ENCODE measurements around the gene KRTCAP2. TPM values are rescaled to one million over a fixed set of nuclear protein-coding genes. Genes with fewer than 3 reads are reported as not detected.
A peak's percentile ranks its signal among the peaks of the same experiment; 100 is the strongest.
"Not testable (repeated sequence)": the region's sequence is repeated elsewhere in the genome, so short reads cannot be mapped to it uniquely, and the experiment has no call there.

KRTCAP2 gene
- polyA plus RNA-seq, 1 of the 3 experiments (the other 2 are of a cell fraction), result 238 TPM

DNA sequence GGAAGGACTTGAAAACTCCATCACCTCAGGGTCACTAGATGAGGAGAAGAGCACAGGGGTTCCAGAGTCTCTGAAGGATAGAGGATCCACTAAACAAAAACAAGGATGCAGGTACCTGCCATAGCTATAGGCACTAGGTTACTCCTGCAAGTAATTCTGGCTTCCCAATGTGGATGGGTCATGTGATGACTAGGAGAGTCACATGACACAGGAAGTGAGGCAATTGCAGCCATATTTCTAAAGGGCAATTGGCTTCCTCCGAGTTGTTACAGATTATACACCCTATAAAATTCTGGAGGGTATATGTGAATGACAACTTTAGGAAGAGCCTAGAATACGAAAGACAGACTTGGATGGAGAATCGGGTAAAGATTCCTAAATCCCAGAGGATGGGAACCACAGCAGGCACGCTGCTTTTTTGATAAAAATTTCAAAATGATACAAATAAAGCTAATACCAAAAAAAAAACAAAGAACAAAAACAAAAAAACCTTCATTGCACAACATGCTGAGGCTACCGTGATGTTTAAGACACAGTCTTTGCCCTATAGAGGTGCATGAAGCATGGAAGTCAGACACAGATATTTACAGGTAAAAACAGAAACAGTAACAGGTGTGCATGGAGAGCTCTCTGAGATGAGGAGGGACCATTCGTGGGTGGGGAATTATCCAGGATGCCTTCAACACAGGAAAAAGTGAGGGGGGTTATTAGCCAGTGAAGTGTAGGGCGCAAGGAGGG, 45.9 kb upstream of the KRTCAP2 start (continued):
- no peak for TF ChIP-seq REST (IDR thresholded peaks at IDR 0.05; ENCODE audit: low read depth, low read length)
- no peak for TF ChIP-seq CHD2 (IDR thresholded peaks at IDR 0.05; ENCODE audit: low read length, partially characterized antibody)
- TF ChIP-seq MXI1 (IDR thresholded peaks at IDR 0.05; ENCODE audit: low read depth, low read length), result peak; percentile 47; the same call in 1 of the 2 replicates
- TF ChIP-seq ELF1 (IDR thresholded peaks at IDR 0.05), result peak; percentile 87
- no peak for TF ChIP-seq FOSL2 (IDR thresholded peaks at IDR 0.05; ENCODE audit: borderline replicate concordance, low read depth)
- no peak for TF ChIP-seq PBX3 (IDR thresholded peaks at IDR 0.05)

DNA sequence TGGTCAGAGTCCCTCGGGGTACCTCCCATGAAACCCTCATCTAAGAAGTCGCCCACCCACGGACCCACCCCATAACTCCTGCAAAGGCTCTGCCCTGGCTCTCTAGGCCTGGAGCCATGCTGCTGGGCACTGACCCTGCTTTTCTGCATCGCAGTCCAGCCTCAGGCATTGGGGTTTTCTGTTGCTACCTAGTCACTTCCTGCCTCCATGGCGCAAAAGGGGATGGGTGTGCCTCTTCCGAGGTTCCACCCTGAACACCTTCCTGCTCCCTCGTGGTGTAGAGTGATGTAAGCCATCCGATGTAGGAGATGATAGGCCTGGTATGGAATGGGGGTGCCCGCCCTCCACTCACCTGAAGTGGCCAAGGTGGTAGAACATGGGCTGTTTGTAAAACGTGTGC, 41.6 kb upstream of the KRTCAP2 start:
- H4K20me1 ChIP-seq (ENCODE audit: insufficient read depth); POLR2A ChIA-PET; H3F3A ChIP-seq (replicated peaks; ENCODE audit: insufficient read depth); H3K9ac ChIP-seq; H3K79me2 ChIP-seq (ENCODE audit: insufficient read depth); H3K27ac ChIP-seq (ENCODE audit: low read depth in 2 of 2, low read length in 1 of 2); H3K4me2 ChIP-seq; H3K27me3 ChIP-seq (ENCODE audit: insufficient read depth); H2AFZ ChIP-seq (ENCODE audit: low read depth); H3K9me3 ChIP-seq; H3K4me3 ChIP-seq (ENCODE audit: low read depth in 2 of 2, low read length in 1 of 2); H3K9me2 ChIP-seq; DNase-seq: not testable (repeated sequence)
- H3K36me3 ChIP-seq (replicated peaks in 1 of 2; ENCODE audit: control insufficient read depth in 1 of 2, insufficient read depth in 2 of 2, low read length in 1 of 2), result peaks cover 3 to 21% of the 10 kb centered on the region in 2 experiments
- 78% methylated on average over 4 of the region's 10 CpGs for WGBS (ENCODE audit: low lambda C conversion rate)
- peaks cover 0 to 20% of the 10 kb centered on the region in 2 experiments; a peak in 3 of 4 replicates for H3K4me1 ChIP-seq (ENCODE audit: control insufficient read depth in 1 of 2, insufficient read depth in 2 of 2, low read depth in 1 of 2, low read length in 1 of 2)
- CTCF ChIA-PET, result interaction anchor here (2.4 kb wide), 1 partner anchor 8 kb away, joined by 8 read pairs; no protein-coding TSS in a partner anchor

DNA sequence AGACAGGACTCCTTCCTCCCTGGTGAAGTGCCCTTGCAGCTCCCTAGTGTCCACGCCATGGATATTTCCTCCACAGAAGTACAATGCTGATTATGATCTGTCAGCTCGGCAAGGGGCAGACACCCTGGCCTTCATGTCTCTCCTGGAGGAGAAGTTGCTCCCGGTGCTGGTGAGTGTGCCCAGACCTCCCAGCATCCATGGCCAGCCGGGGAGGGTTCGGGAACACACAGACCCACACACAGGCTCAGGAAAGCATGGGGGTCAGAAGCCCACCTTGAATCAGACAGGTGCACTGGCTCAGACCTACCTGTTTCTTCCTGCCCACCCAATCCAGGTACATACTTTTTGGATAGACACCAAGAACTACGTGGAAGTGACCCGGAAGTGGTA, 38.9 kb upstream of the KRTCAP2 start:
- WGBS (ENCODE audit: low lambda C conversion rate), result 88% methylated on average over 2 of the region's 7 CpGs
- Histone ChIP-seq H3K79me2 (ENCODE audit: insufficient read depth) (peaks cover 14% of the 10 kb centered on the region), H3F3A (replicated peaks; ENCODE audit: insufficient read depth) (peaks cover 16% of the 10 kb centered on the region), H3K36me3 (replicated peaks in 1 of 2; ENCODE audit: control insufficient read depth in 1 of 2, insufficient read depth in 2 of 2, low read length in 1 of 2) (peaks cover 3 to 18% of the 10 kb centered on the region in 2 experiments), H3K4me1 (ENCODE audit: control insufficient read depth in 1 of 2, insufficient read depth in 2 of 2, low read depth in 1 of 2, low read length in 1 of 2) (peaks cover 0 to 20% of the 10 kb centered on the region in 2 experiments; a peak in 3 of 4 replicates)
- H3K9ac ChIP-seq; H3K9me3 ChIP-seq; H3K9me2 ChIP-seq; H3K4me3 ChIP-seq (ENCODE audit: low read depth in 2 of 2, low read length in 1 of 2); H3K27ac ChIP-seq (ENCODE audit: low read depth in 2 of 2, low read length in 1 of 2); DNase-seq; CTCF ChIA-PET; H2AFZ ChIP-seq (ENCODE audit: low read depth); H3K4me2 ChIP-seq; H4K20me1 ChIP-seq (ENCODE audit: insufficient read depth); H3K27me3 ChIP-seq (ENCODE audit: insufficient read depth); POLR2A ChIA-PET: not testable (repeated sequence)

- H3K9me3 ChIP-seq; H2AFZ ChIP-seq (ENCODE audit: low read depth); H3K4me2 ChIP-seq; H3K27me3 ChIP-seq (ENCODE audit: insufficient read depth); DNase-seq; H3K4me3 ChIP-seq (ENCODE audit: low read depth in 2 of 2, low read length in 1 of 2); H3K9ac ChIP-seq; H3K9me2 ChIP-seq; H4K20me1 ChIP-seq (ENCODE audit: insufficient read depth); H3K27ac ChIP-seq (ENCODE audit: low read depth in 2 of 2, low read length in 1 of 2); POLR2A ChIA-PET: not testable (repeated sequence)
- CTCF ChIA-PET, result interaction anchor here (5.1 kb wide), 1 partner anchor 15 kb away, joined by 48 read pairs; no protein-coding TSS in a partner anchor
- H3F3A ChIP-seq (replicated peaks; ENCODE audit: insufficient read depth), result peaks cover 22% of the 10 kb centered on the region
- H3K79me2 ChIP-seq (ENCODE audit: insufficient read depth), result peaks cover 15% of the 10 kb centered on the region
- 94% methylated on average over 2 of the region's 13 CpGs for WGBS (ENCODE audit: low lambda C conversion rate)
- H3K4me1 ChIP-seq (ENCODE audit: control insufficient read depth in 1 of 2, insufficient read depth in 2 of 2, low read depth in 1 of 2, low read length in 1 of 2), result peaks cover 0 to 24% of the 10 kb centered on the region in 2 experiments; a peak in 3 of 4 replicates
- H3K36me3 ChIP-seq (replicated peaks in 1 of 2; ENCODE audit: control insufficient read depth in 1 of 2, insufficient read depth in 2 of 2, low read length in 1 of 2), result peaks cover 3 to 18% of the 10 kb centered on the region in 2 experiments
Observed at GRCh38 chr1:155211381-155212050, 38.4 kb upstream of the KRTCAP2 start.
